Measurements from ENCODE around the gene PUM2.

- TF ChIP-seq CTCF (IDR thresholded peaks at IDR 0.05) (no peak), POLR2A (IDR thresholded peaks at IDR 0.05) (no peak)
These were observed 467 bp downstream of the PUM2 start for GRCh38 chr2:20350041-20350712.
